SK-N-SH (cell line): ENCODE results near the gene SCAANT1.

ENCODE experiments used
- CTCF ChIP-seq: fragments of 200-600 bp; sonication (generic); IDR thresholded peaks from 2 replicates; pipeline ENCODE4 v1.6.1; 2017; ENCODE audit warnings: antibody characterized with exemption, mild to moderate bottlenecking, moderate library complexity
- EP300 ChIP-seq, 2 experiments: IDR thresholded peaks; 2 replicates each; pipeline versions ENCODE4 v1.4.0 to v1.6.1; 2012; ENCODE audit warnings: borderline replicate concordance in 1 of 2, low read depth in 1 of 2, low read length in 1 of 2
- MEF2A ChIP-seq: IDR thresholded peaks from 2 replicates; pipeline ENCODE4 v1.4.0; 2012; ENCODE audit warnings: low read depth, borderline replicate concordance
- PBX3 ChIP-seq: IDR thresholded peaks from 2 replicates; pipeline ENCODE4; 2012
- RAD21 ChIP-seq: IDR thresholded peaks from 2 replicates; pipeline ENCODE4 v1.6.1; 2012; ENCODE audit warnings: mild to moderate bottlenecking, low read length
- REST ChIP-seq: IDR thresholded peaks from 2 replicates; pipeline ENCODE4 v1.6.1; 2012; ENCODE audit warnings: mild to moderate bottlenecking, low read depth, low read length, moderate library complexity
- RFX5 ChIP-seq: IDR thresholded peaks from 2 replicates; pipeline ENCODE4 v1.6.1; 2012; ENCODE audit warnings: mild to moderate bottlenecking, improper control_type of control experiment, low read length
- SIN3A ChIP-seq: IDR thresholded peaks from 2 replicates; pipeline ENCODE4 v1.6.1; 2012; ENCODE audit warnings: low read depth, mild to moderate bottlenecking, low read length, moderate library complexity, borderline replicate concordance
- YY1 ChIP-seq: IDR thresholded peaks from 2 replicates; pipeline ENCODE4 v1.4.0; 2012; ENCODE audit warnings: low read depth, mild to moderate bottlenecking
- ZBTB33 ChIP-seq: IDR thresholded peaks from 2 replicates; pipeline ENCODE4 v1.4.0; 2012; ENCODE audit warnings: low read depth, borderline replicate concordance

- TF ChIP-seq EP300 (IDR thresholded peaks at IDR 0.05; ENCODE audit: borderline replicate concordance in 1 of 2, low read depth in 1 of 2, low read length in 1 of 2), result no peak
- TF ChIP-seq REST, result no peak
- TF ChIP-seq CTCF, result no peak
- no peak for TF ChIP-seq SIN3A
- no peak for TF ChIP-seq RFX5
- TF ChIP-seq ZBTB33, result no peak
- no peak for TF ChIP-seq YY1
- TF ChIP-seq MEF2A, result no peak
- no peak for TF ChIP-seq PBX3
- no peak for TF ChIP-seq RAD21
Measured at GRCh38 chr3:63862804-63863149, 49.4 kb downstream of the SCAANT1 start.
